Tibial nerve (tissue), 4 donors: ENCODE results near the gene SERPINA1. TPM values are rescaled to one million over a fixed set of nuclear protein-coding genes. Genes with fewer than 3 reads are reported as not detected.
"Not testable (repeated sequence)": the region's sequence is repeated elsewhere in the genome, so short reads cannot be mapped to it uniquely, and the experiment has no call there.

Source experiments
- DNase-seq, 2 donors: peaks; one replicate each; pipeline ENCODE4 v3.0.0-alpha.2; 2019; ENCODE audit warnings: low spot score in 2 of 2
- H3K27ac ChIP-seq, 4 donors: fragments of 200-600 bp; sonication (generic) in 3 of 4; one replicate each; pipeline ENCODE4 v1.5.1; 2017 to 2019; ENCODE audit warnings: mild to moderate bottlenecking in 1 of 4
- H3K27me3 ChIP-seq, 2 donors: fragments of 200-600 bp; sonication (generic) in 1 of 2; one replicate each; pipeline versions ENCODE4 v1.5.1 to v1.6.0; 2017 to 2019
- H3K36me3 ChIP-seq, 3 donors: fragments of 200-600 bp; sonication (generic); one replicate each; pipeline ENCODE4 v1.5.1; 2018 to 2019
- H3K4me1 ChIP-seq, 4 donors: fragments of 200-600 bp; sonication (generic) in 3 of 4; one replicate each; pipeline ENCODE4 v1.5.1; 2017 to 2019
- H3K4me3 ChIP-seq, 4 donors: fragments of 200-600 bp; sonication (generic) in 3 of 4; one replicate each; pipeline ENCODE4 v1.5.1; 2017 to 2019; ENCODE audit warnings: mild to moderate bottlenecking in 1 of 4, moderate library complexity in 1 of 4
- H3K9me3 ChIP-seq, 4 donors: fragments of 200-600 bp; sonication (generic) in 3 of 4; one replicate each; pipeline ENCODE4 v1.5.1; 2017 to 2019
- EP300 ChIP-seq, 2 donors: sonication (generic); formaldehyde crosslinking; IDR thresholded peaks; one replicate each; pipeline ENCODE4 v1.6.1; 2017; ENCODE audit warnings: antibody characterized with exemption in 2 of 2, mild to moderate bottlenecking in 1 of 2
- POLR2A ChIP-seq, 2 donors: fragments of 450-650 bp; IDR thresholded peaks; one replicate each; pipeline ENCODE4 v1.6.1; 2017; ENCODE audit warnings: antibody characterized with exemption in 2 of 2, mild to moderate bottlenecking in 2 of 2, moderate library complexity in 2 of 2
- WGBS, 2 donors: methylation state at CpG; one replicate each; pipeline ENCODE4 v1.1.5; 2018; 5-methylcytosine and 5-hydroxymethylcytosine counted together
- total RNA-seq, 4 donors: library from RNA; depleted of rRNA; stranded (reverse); fragments of >200 nt; gene quantifications; one replicate each; pipeline ENCODE4 v1.1.0, GENCODE V29; 2016
- TF ChIP-seq, protein P1 (sequence below), 5 experiments: fragments of 200-600 bp in 3 of 5; fragments of 450-650 bp in 2 of 5; sonication (generic) in 3 of 5; IDR thresholded peaks; one replicate each; pipeline ENCODE4 v1.5.1; 2016 to 2019; ENCODE audit warnings: antibody characterized with exemption in 5 of 5, mild to moderate bottlenecking in 3 of 5, moderate library complexity in 2 of 5

The SERPINA1 gene
- total RNA-seq, 4 donors from 2014 or later: 5.7 to 13.9 (median 9.0) TPM

DNA sequence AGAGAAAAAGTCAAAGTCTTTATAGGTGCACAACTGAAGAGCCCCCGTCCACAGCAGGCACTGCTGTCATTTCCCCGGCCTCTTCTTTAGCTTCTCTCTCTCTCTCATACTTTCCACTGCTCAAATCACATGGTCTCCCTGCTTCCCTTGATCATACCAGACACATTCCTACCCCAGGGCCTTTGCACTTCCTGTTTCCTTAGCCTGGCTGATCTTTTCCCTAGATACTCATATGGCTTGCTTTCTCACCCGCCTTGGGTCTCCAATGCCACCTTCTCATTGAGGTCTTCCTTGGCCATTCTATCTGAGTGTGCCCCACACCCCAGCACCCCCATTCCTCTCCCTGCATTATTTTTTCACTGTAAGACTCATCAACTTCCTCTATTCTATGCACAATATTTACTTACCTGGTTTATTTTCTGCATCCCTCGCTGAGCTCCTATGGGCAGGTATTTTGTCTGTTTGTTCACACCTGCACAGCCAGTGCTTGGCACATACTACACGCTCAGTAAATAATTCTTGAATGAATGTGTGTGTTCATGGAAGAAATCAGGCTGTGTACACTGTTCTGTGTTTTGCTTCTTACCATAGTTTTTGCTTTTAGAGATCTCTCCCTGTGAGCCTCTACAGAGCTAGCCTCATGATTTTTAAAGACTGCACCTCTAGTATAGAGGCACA lies 31.9 kb downstream of the SERPINA1 start:
- no peak for DNase-seq
- WGBS, 2 donors: 78 to 84% methylated on average over 5 of the region's 5 CpGs
- peaks cover 0 to 8% (median 0%) of the 10 kb centered on the region in 4 donors for H3K4me1 ChIP-seq
- no peak overlapping the region for H3K27ac ChIP-seq
- no peak for TF ChIP-seq POLR2A (IDR thresholded peaks at IDR 0.05)
- TF ChIP-seq EP300 (IDR thresholded peaks at IDR 0.05): no peak
- TF ChIP-seq, protein P1, sequence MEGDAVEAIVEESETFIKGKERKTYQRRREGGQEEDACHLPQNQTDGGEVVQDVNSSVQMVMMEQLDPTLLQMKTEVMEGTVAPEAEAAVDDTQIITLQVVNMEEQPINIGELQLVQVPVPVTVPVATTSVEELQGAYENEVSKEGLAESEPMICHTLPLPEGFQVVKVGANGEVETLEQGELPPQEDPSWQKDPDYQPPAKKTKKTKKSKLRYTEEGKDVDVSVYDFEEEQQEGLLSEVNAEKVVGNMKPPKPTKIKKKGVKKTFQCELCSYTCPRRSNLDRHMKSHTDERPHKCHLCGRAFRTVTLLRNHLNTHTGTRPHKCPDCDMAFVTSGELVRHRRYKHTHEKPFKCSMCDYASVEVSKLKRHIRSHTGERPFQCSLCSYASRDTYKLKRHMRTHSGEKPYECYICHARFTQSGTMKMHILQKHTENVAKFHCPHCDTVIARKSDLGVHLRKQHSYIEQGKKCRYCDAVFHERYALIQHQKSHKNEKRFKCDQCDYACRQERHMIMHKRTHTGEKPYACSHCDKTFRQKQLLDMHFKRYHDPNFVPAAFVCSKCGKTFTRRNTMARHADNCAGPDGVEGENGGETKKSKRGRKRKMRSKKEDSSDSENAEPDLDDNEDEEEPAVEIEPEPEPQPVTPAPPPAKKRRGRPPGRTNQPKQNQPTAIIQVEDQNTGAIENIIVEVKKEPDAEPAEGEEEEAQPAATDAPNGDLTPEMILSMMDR (IDR thresholded peaks at IDR 0.05): no peak
- H3K27me3 ChIP-seq: no peaks in the 10 kb centered on the region
- no peaks in the 10 kb centered on the region for H3K36me3 ChIP-seq
- no peaks in the 10 kb centered on the region for H3K9me3 ChIP-seq
- no peak overlapping the region for H3K4me3 ChIP-seq

DNA sequence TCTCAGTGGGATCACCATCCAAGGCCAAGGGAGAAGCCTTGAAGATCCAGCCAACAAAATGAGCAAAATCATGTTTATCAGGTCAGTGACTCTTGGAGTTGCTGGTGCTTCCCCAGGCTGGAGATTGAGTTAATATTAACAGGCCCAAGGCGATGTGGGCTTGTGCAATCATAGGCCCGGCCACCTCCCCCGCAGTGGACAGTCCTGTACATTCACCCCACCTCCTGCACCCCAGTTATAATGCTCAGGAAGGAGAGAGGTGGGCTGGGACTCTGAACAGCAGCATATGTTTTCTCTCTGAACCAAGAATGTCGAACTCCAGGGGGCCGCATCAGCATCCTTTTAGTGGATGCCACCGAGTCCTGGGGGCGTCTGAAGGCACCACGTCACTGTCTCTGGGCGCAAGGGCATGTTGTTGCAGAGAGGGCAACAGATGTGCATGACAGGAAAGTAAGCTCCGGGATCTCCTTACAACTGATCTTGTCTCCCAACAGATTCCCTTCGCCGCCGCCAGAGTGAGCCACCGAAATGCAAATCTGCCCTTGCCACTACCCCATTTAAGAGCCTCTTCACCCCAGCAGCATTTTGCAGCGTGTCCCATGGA lies 33.1 kb downstream of the SERPINA1 start:
- no peaks in the 10 kb centered on the region for H3K36me3 ChIP-seq
- no peak overlapping the region for H3K4me3 ChIP-seq
- H3K27ac ChIP-seq: no peak overlapping the region
- DNase-seq: peak; percentile 60 to 63
- no peaks in the 10 kb centered on the region for H3K27me3 ChIP-seq
- WGBS, 2 donors: 18 to 22% methylated on average over 15 of the region's 15 CpGs
- no peaks in the 10 kb centered on the region for H3K9me3 ChIP-seq
- H3K4me1 ChIP-seq: peaks cover 0 to 8% (median 0%) of the 10 kb centered on the region in 4 donors
- TF ChIP-seq, protein P1 (IDR thresholded peaks at IDR 0.05): peak; percentile 25 to 74 (median 44)
- no peak for TF ChIP-seq POLR2A (IDR thresholded peaks at IDR 0.05)

DNA sequence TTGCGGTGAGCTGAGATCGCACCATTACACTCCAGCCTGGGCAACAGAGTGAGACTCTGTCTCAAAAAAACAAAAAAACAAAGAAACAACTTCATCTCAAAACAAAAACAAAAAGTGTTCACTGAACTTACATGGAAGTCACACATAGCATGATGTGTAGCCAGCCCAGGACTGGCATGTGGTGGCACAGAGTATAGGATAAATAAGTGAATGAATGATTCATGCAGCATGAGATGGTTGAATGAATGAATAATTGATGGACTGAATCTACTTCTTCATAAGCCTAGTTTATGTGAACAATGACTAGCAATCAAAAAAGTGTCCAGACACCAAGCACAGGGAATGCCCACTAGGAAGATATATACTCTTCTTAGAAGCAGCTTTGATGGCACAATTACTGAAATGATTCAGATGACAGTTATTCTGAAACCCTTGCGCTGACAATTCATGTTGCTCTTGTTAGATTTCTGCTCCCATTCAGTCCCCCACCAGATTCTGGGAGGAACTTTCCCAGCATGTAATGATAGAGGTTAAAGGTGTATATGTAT lies 33.7 kb downstream of the SERPINA1 start:
- Histone ChIP-seq H3K4me3 (no peak overlapping the region), H3K9me3 (no peaks in the 10 kb centered on the region), H3K27me3 (no peaks in the 10 kb centered on the region), H3K27ac (no peak overlapping the region), H3K4me1 (peaks cover 0 to 8% (median 0%) of the 10 kb centered on the region in 4 donors), H3K36me3 (no peaks in the 10 kb centered on the region)
- TF ChIP-seq, protein P1 (IDR thresholded peaks at IDR 0.05): no peak
- TF ChIP-seq POLR2A (IDR thresholded peaks at IDR 0.05) (no peak), EP300 (IDR thresholded peaks at IDR 0.05) (no peak)
- WGBS, 2 donors: 95% methylated on average over 3 of the region's 3 CpGs
- DNase-seq: no peak

DNA sequence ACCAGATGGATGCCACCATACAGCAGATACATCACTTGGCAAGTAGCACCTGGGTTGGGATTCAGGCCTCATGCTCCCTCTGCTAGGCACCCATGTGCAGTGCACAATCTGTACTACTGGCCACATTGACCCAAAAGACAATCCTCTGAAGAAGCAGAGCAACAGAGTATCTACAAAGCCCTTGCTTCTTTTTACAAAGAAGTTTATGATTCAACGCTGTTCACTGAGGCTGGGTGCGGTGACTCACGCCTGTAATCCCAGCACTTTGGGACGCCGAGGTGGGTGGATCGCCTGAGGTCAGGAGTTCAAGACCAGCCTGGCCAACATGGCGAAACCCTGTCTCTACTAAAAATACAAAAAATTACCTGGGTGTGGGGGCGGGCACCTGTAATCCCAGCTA lies 34.2 kb downstream of the SERPINA1 start:
- H3K27ac ChIP-seq, H3K9me3 ChIP-seq, H3K27me3 ChIP-seq, H3K4me1 ChIP-seq, H3K36me3 ChIP-seq, DNase-seq, H3K4me3 ChIP-seq: not testable (repeated sequence)
- WGBS, 2 donors: 85 to 89% methylated on average over 8 of the region's 8 CpGs

DNA sequence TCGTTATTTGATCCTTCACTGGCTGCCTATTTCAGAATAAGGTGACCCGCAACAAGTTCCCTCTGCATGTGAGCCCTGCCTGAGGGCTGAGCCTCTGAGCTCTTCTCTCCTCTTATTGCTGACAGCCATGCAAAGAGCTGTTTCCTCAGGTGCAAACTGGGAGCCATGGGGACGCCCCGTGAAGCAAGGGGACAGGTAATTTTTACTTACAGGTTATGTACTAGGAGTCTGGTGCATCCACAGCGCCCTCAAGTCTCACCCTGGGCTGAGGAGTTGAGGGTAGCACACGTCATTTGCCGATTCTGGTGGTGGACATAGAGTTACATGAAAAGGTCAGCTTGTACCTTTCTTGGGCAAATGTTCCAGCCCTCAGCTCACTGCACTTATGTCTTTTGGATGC lies 39.1 kb downstream of the SERPINA1 start:
- TF ChIP-seq EP300 (IDR thresholded peaks at IDR 0.05): no peak
- TF ChIP-seq POLR2A (IDR thresholded peaks at IDR 0.05): no peak
- TF ChIP-seq, protein P1 (IDR thresholded peaks at IDR 0.05): no peak
- H3K27me3 ChIP-seq: no peaks in the 10 kb centered on the region
- H3K9me3 ChIP-seq: no peaks in the 10 kb centered on the region
- WGBS, 2 donors: 75 to 79% methylated on average over 7 of the region's 7 CpGs
- H3K36me3 ChIP-seq: no peaks in the 10 kb centered on the region
- H3K4me3 ChIP-seq: no peak overlapping the region
- H3K4me1 ChIP-seq: no peaks in the 10 kb centered on the region
- no peak overlapping the region for H3K27ac ChIP-seq
- DNase-seq: no peak
